HG02884 (cell line): Measurements from ENCODE around the gene RAPGEF1.
"Not testable (repeated sequence)": the region's sequence is repeated elsewhere in the genome, so short reads cannot be mapped to it uniquely, and the experiment has no call there.

Experiments used
- ATAC-seq: cut with Tn5 transposase; IDR thresholded peaks from one replicate; pipeline ENCODE4 v1.9.1; 2021; ENCODE audit warnings: mild to moderate bottlenecking, moderate library complexity; ENCODE audit not compliant: unreplicated experiment

The RAPGEF1 gene

DNA sequence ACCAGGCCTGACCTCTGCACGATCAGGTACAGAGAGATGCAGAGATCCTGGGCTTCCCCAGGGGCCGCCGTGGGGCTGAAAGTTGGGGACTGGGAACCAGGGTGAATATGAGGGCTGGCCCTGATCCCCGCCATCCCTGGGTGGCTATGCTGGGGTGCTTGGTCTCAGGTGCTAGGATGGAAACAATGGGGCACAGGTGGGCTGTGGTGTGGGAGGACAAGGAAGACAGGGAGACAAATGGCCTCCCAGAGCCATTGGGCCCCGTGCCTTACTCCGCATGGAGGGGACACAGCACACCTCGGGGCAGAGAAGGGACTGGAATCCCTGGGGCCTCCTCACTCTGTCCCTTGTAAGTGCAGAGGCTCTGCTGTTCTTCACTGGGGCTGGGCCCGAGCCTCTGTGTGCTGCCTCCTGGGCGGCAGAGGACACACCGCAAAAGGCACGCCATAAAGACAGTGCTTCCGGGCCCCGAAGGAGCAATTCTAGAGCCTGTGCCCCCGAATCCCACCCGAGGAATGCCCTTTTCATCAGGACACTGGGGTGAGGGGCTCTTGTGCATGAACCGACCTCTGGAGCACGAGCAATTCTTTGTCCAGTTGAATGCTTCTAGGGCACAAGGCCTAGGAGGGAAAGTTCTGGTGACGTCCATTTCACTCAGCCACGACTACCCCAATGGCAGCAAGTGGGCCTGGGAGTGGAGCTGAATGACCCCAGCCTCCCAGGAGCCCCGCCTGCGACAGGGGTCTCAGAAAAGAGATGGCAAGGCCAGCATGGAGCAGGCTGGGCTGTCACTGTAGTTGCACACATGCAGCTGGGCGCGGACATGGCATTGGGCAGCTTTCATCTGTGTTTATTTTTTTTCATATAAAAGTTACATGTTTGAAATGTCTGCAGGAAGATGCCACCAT is 163.7 kb downstream of the RAPGEF1 start:
- no peak for ATAC-seq

DNA sequence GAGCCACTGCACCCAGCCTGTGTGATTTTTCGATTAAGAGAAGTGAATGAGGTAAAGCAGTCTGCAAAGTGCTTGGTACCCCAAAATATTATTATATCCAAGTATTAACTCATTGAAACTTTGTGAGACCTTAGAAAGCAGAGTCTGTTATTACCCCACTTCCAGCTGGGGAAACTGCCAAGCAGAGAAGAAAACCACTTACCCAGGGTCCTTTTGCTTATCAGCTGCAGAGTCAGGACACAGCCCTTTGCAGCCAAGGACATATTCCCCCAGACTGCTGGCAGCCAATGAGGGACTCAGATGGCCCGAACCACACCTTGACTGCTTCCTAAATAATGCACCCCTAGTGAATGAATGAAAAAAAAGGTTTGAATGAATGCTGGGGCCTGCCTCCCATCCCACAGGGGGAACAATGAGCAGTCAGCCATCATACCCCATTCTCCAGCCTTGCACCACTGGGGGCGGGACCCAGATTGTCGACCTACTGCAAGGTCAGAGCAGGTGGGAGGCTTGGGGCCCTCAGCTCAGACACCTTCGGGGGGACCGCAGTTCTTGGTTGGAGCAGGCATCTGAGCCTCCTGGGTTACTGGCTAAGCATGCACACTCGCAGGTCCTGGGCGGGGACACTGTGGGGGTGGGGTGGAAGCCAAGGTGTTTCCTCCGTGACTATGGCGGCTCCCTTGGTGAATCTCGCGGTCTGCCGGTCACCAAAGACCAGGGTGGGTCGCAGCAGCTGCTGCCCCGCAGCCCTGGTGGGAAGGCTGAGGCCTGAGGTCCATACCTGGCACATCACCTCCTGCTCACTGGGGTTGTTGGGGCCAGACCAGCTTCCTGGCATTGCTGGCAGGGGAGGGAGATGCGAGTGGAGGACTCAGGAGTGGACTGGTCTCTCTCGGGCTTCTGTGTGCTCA is 164.9 kb downstream of the RAPGEF1 start:
- ATAC-seq, result no peak

DNA sequence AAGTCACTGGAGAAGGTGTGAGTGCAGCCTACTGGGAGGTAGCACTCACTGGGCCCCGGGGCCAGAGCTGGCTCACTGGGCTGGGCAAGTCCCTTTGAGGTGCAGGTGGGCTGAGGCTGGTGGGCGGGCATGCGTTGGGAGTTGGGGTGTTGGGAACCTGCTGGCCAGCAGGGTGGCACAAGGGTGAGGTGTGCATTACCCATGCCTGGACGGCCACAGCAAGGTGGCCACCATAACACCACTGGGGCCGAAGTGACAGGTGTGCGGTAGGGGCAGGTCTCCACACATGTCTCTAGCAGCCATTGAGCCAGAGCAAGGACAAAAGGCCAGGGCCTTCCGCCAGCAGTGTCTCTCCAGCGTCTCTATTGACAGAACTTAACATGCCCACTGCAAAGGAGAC is 172.0 kb downstream of the RAPGEF1 start:
- no peak for ATAC-seq

DNA sequence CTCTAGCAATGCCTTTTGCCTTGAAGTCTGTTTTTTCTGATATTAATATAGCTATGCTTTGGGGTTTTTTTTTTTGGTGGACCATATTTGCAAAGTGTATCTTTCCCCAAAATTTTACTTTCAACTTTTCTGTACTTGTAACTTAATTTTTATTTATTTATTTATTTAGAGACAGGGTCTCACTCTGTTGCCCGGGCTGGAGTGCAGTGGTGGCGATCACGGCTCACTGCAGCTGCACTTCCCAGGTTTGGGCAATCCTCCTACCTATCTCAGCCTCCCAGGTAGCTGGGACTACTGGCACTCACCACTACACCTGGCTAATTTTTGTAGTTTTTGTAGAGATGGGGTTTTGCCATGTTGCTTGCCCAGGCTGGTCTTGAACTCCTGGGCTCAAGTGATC is 173.7 kb downstream of the RAPGEF1 start:
- ATAC-seq, result no peak

DNA sequence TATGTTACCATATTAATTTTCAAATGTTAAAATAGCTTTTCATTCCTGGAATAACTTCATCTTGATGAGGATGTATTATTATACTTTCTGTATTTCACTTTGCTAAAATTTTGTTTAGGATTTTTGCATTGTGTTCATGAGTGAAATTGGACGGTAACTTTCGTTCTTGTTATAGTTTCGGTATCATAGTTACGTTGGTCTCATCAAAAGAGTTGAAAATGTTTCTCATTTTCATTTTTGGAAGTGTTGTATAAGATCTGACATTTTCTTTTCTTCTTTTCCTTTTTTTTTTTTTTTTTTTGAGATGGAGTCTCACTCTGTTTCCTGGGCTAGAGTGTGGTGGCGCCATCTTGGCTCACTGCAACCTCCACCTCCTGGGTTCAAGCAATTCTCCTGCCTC is 174.5 kb downstream of the RAPGEF1 start:
- ATAC-seq, result no peak

DNA sequence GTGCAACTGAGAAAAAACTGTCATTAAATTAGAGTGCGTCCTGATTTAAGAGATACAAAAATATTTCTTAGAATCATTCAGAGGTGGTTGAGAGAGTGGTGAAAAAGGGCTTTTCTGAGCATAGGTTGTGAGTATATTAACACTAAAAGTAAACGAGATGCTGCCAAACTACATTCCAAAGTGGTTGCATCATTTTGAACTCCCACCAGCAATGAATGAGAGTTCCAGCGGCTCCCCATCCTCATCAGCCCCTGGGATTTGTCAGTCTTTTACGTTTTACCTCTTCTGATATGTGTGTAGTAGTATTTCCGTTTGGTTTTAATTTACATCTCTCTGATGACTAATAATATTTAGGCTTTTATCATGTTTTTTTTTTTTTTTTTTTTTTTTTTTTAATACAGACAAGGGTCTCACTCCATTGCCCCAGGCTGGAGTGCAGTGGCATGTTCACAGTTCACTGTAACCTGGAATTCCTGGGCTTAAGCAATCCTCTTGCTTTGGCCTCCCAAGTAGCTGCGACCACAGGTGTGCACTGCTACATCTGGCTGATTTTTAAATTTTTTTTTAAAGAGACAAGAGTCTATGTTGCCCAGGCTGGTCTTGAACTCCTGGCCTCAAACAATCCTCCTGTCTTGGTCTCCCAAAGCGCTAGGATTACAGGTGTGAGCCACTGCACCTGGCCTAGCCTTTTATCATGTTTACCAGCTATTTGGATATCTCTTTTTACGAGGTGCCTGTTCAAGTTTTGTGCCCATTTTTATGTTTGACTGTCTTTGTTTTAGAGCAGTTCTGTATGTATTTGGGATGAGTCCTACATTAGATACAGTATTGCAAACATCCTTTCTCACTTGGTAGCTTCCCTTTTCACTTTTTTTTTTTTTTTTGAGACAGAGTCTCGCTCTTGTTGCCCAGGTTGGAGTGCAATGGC is 177.6 kb downstream of the RAPGEF1 start:
- ATAC-seq, result no peak

DNA sequence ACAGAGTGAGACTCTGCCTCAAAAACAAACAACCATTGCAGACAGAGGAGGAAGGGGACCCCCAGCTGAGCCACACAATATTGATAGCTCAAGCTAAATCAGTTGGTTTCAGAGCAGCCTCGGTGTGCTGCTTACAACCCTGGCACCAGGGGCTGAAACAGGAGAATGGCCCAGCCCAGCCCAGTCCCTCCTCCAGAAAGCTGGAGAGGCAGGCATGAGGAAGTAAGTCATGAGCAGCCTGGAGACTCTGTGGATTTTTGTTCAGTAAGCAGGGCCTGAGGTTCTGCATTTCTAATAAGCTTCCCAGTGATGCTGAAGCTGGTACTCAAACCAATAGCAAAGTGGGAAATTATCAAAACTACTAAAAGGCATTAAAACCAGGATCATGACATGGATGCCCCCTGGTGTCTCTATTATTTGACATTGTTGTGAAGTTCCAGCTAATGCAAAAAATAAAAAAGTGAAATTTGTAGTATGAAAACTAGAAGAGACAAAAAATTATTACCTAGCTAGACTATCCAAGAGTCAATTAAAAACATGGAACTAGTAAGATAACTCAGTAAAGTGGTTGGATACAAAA is 180.4 kb downstream of the RAPGEF1 start:
- ATAC-seq, result no peak

DNA sequence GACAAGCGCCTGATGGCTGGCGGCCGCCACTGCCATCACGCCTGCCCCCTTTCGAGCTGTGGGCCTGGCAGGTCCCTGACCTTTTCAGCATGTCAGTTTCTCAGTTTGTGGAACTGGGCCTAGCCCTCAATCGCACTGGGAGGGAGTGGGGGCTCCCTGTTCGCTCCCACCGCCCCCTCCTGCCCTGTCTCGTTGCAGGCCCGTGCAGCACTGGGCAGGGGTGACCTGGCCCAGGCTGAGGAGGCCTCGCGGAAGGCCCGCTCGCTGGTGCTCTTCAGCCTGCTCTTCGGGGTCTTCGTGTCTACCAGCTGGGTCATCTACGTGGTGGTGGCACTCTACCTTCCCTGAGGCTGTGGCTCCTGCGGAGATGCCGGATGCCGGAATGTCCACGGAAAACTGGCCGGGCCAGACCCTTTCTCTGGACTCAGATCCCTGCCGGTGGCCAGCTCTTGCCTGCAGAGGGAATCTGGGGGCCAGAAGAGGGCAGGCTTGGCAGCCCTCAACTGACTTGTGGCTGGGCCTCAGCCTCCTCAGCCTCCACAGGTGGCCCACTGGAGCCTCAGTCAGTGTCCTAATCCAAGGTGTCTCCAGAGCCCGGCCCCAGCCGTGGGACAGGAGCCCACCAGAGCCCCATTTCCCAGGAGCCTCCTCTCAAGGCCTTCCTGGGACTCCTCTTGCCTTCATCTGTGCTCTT is 181.9 kb downstream of the RAPGEF1 start:
- ATAC-seq, result no peak

DNA sequence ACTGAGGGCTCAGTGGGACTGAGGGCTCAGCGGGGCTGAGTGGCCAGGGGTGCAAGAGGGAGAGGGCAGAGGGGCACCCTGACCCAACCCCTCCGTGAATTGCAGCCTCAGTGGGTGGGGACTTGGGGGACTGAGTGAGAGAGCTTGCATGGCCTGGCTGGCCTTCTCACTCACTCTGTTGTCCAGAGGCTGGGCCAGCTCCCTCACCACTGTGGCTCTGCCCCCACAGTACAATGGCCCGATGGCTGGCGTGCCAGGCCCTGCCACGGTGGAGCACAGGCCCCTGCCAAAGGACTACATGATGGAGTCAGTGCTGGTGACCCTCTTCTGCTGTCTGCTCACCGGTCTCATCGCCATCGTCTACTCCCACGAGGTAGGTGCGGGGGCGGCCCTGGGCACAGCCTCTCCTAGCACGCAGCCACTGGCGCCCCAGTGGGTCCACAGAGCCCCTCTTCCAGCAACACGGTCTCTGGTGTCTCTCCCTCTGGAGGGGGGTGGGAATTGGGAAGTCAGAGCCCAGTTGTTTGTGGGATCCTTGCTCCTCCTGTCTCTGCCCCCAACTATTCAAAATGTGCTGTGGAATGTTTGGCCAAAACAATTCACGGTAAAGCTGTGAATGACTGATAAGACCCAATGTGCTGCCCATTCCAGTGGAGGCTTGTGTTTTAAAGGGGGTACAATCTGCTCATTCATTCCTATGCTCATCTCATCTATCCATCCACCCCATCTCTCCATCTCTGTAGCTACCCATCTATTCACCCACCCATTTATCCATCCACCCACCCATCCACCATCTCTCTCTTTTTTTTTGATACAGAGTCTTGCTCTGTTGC is 183.8 kb downstream of the RAPGEF1 start:
- no peak for ATAC-seq

DNA sequence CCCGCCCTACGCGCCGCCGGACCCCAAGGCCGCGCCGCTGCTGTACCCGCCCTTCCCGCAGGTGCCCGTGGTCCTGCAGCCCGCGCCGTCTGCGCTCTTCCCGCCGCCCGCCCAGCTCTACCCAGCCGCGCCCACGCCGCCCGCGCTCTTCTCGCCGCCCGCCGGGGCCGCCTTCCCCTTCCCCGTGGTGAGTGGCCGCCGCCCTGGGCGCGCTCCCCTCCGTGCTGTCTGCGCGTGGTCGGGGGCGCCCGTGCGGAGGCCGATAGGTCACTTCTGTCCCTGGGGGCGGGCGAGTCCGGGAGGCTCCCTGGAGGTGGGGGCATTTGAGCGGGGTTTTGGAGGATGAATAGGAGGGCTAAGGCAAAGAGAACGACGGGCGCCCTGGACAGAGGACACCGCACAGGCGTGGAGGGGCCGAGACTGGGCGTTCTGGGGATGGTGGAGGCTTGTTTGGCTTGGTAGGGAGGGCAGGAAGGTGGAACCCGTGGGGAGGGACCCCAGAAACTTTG is 185.0 kb downstream of the RAPGEF1 start:
- no peak for ATAC-seq

DNA sequence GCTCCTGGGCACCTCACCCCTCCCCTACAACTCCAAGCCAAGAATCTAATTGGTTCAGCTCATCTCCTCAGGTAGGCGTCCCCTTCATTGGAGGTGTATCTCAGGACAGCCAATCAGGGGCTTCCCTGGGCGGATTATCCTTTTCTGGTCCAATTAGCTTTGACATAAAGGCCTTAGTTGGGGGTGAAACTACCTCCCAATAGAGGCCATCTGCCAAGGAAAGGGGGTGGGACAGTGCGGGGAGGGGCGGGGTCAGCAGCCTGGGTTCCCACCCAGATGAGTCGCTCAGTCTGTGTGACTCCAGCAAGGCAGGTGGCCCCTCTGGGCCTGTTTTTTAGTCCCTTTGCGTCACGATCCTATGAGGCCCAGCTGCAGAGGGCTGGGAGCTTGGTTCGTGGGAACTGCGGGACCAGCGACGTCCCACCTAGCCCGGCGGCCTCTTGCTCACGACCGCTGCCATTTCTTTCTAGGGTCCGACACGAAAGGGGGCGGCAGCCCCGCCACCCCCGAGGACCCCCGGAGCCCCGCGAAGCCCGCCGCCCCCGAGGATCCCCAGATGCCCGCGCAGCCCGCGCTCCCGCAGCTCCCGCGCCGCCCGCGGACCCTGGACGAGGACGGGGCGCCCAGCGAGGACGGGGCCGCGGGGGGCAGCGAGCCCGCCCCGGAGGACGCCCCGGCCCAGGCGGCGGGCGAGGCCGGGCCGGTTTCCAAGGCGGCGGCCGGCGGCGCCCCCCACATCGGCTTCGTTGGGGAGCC is 185.6 kb downstream of the RAPGEF1 start:
- no peak for ATAC-seq

DNA sequence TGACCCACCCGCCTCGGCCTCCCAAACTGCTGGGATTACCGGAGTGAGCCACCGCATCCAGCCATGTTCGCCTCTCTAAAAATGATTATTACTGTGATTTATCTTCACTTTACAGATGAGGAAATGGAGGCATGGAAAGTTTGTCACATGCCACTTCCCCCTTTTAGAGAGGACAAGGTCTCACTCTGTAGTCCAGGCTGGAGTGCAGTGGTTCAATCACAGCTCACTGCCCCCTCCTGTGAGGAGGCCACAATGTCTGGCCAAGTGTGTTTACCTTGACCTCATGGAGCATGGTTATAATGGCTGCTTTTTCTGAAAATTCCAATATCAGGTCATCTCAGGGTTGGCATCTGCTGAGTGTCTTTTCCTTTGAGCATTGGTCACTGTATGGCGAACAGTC is 187.8 kb downstream of the RAPGEF1 start:
- ATAC-seq, result no peak

DNA sequence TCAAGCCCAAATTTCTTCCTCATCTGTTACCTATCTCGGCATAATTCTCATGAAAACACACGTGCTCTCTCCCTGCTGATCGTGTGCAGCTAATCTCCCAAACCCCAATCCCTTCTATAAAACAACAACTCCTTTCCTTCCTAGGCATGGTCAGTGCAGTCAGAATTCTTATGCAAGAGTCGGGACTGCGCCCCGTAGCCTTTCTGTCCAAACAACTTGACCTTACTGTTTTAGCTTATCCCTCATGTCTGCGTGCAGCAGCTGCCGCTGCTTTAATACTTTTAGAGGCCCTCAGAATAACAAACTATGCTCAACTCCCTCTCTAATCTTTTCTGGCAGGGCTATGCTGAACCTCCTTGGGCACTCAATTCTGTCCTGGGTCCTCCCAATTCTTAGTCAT is 189.4 kb downstream of the RAPGEF1 start:
- ATAC-seq, result not testable (repeated sequence)

DNA sequence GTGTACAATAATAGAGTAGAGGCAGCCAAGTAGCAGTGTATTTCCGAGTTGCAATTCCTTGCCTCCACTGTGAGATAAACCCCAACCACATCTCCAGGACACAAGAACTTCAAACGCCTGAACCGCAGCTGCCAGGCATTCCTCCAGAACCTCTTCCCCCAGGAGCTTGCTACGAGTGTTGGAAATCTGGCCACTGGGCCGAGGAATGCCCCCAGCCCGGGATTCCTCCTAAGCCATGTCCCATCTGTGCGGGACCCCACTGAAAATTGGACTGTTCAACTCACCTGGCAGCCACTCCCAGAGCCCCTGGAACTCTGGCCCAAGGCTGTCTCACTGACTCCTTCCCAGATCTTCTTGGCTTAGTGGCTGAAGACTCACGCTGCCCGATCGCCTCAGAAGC is 190.7 kb downstream of the RAPGEF1 start:
- not testable (repeated sequence) for ATAC-seq

DNA sequence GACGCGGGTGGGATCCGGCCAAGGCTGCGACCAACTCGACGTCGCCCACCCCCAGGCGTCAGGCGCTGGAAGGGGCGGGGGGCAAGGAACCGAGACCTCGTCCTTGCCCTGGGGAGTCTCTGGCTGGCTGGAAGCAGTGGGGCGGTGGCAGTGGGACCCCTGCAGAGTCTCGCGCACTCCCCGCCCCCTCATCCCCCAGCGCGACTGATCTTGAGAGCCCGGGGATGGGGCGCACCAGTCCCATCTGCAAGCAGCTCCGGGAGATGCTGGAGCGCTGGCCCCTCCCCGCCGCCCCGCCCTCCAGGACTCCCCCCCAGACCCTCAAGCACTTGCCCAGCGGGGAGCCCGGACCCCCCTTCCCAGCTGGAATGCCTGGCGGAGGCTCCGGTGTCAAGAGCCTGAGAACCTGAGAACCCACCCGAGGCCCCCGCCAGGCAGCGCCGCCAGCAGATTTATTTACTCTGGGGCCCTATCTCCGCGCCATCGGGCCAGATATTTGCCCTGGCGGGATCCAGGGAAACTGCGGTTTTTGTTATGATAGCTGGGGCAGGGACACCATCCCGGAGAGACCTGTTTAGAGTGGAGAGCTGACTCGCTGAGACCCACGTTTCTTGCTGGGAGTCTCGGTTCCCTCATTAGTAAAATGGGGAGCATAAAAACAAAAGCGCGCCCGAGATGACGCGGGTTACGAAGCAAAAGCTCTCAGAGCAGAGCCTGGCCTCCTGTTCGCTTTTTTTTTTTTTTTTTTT is 193.4 kb downstream of the RAPGEF1 start:
- ATAC-seq, result no peak

DNA sequence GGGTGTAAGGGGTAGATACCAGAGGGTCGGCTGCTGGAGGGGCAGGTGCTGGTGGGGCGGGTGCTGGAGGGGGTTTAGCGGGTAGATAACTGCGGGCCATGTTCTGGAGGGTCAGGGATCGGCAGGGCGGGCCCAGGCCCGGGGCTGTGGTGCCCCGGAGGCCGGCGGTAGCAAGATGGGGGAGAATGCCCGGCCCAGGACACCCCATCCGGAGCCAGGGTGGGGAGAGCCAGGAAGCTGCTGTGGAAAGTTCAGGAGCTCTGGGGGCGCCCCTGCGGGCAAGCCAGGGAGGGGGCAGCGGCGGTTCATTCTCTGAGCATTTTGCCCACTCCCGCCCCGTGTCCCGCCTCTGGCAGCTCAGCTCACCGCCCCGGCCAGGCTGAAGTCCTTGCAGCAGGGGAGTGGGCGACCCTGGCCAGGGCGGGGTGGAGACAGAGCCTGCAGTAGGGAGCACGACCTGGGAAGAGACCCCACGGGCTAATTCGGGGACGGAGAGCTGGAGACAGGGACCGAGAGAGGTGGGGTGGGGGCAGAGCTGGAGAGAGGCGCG is 194.0 kb downstream of the RAPGEF1 start:
- ATAC-seq, result no peak
